ENCODE data around the gene FOXQ1. TPM values are rescaled to one million over a fixed set of nuclear protein-coding genes. Genes with fewer than 3 reads are reported as not detected.

The FOXQ1 gene
- total and polyA plus RNA-seq, 2 of the 13 experiments (the other 11 are each of a cell fraction or from before 2014, with no cell fraction given), result 35.2 to 39.8 TPM

GRCh38 chr6:1263850-1264377, 48.0 kb upstream of the FOXQ1 start (continued):
- TF ChIP-seq PLSCR1 (CRISPR knock-in tag; IDR thresholded peaks at IDR 0.05; ENCODE audit: borderline replicate concordance), result peak; percentile 32; the same call in 1 of the 2 replicates
- no peak; the same call in 1 of the 2 replicates for TF ChIP-seq ZNF607 (CRISPR knock-in tag; IDR thresholded peaks at IDR 0.05; ENCODE audit: borderline replicate concordance)
- no peak for TF ChIP-seq MBNL3 (CRISPR knock-in tag; conservative IDR thresholded peaks at IDR 0.05)
- peak; percentile 83 for TF ChIP-seq POGK (CRISPR knock-in tag; conservative IDR thresholded peaks at IDR 0.05)
- no peak for TF ChIP-seq SSRP1 (CRISPR knock-in tag; IDR thresholded peaks at IDR 0.05)
- TF ChIP-seq KMT2A (CRISPR knock-in tag; IDR thresholded peaks at IDR 0.05), result peak; percentile 84
- no peak for TF ChIP-seq ZNF138 (CRISPR knock-in tag; IDR thresholded peaks at IDR 0.05; ENCODE audit: low read depth)
- TF ChIP-seq SP4 (CRISPR knock-in tag; IDR thresholded peaks at IDR 0.05), result no peak
- TF ChIP-seq FLYWCH1 (CRISPR knock-in tag; IDR thresholded peaks at IDR 0.05), result no peak
- no peak; the same call in 1 of the 2 replicates for TF ChIP-seq HNF1B (CRISPR knock-in tag; IDR thresholded peaks at IDR 0.05)
- TF ChIP-seq CERS6 (CRISPR knock-in tag; IDR thresholded peaks at IDR 0.05), result no peak
- TF ChIP-seq NCOA5 (CRISPR knock-in tag; IDR thresholded peaks at IDR 0.05), result no peak
- TF ChIP-seq CHCHD3 (CRISPR knock-in tag; IDR thresholded peaks at IDR 0.05), result no peak
- TF ChIP-seq CEBPG (CRISPR knock-in tag; IDR thresholded peaks at IDR 0.05), result peak; percentile 89
- TF ChIP-seq ZNF740 (CRISPR knock-in tag; IDR thresholded peaks at IDR 0.05), result no peak; the same call in 1 of the 2 replicates
- TF ChIP-seq SRY (CRISPR knock-in tag; IDR thresholded peaks at IDR 0.05), result no peak
- peak; percentile 35; the same call in 1 of the 2 replicates for TF ChIP-seq KLF11 (CRISPR knock-in tag; IDR thresholded peaks at IDR 0.05)
- peak; percentile 94 for TF ChIP-seq BCL6 (CRISPR knock-in tag; IDR thresholded peaks at IDR 0.05)
- TF ChIP-seq CHD4 (IDR thresholded peaks at IDR 0.05; ENCODE audit: borderline replicate concordance, low read length), result peak; percentile 93; the same call in 1 of the 2 replicates
- no peak for TF ChIP-seq ZNF33A (CRISPR knock-in tag; IDR thresholded peaks at IDR 0.05; ENCODE audit: borderline replicate concordance)
- no peak for TF ChIP-seq SCMH1 (CRISPR knock-in tag; IDR thresholded peaks at IDR 0.05; ENCODE audit: borderline replicate concordance)
- no peak for TF ChIP-seq HNRNPUL1 (IDR thresholded peaks at IDR 0.05; ENCODE audit: low read depth, low read length)
- 0 out of 2 replicates have a peak, but pooled peaks have one; percentile 18 for TF ChIP-seq ZNF703 (CRISPR knock-in tag; IDR thresholded peaks at IDR 0.05; ENCODE audit: borderline replicate concordance)
- no peak for TF ChIP-seq FIP1L1 (IDR thresholded peaks at IDR 0.05; ENCODE audit: borderline replicate concordance, insufficient read depth, low read depth, low read length)
- peak; percentile 97 for TF ChIP-seq TBX3 (IDR thresholded peaks at IDR 0.05; ENCODE audit: borderline replicate concordance)
- TF ChIP-seq ZNF136 (CRISPR knock-in tag; IDR thresholded peaks at IDR 0.05; ENCODE audit: low read depth), result peak; percentile 70; the same call in 1 of the 2 replicates
- TF ChIP-seq TRIM24 (CRISPR knock-in tag; IDR thresholded peaks at IDR 0.05), result no peak
